Endothelial cell (in vitro differentiated cells): ENCODE data around the gene OXA1L. TPM values are rescaled to one million over a fixed set of nuclear protein-coding genes. Genes with fewer than 3 reads are reported as not detected.
"Not testable (repeated sequence)": the region's sequence is repeated elsewhere in the genome, so short reads cannot be mapped to it uniquely, and the experiment has no call there.

Source experiments
- DNase-seq: peaks from one replicate; pipeline ENCODE4 v3.0.0; 2021; ENCODE audit warnings: low spot score
- H3K27ac Mint-ChIP-seq: one replicate; pipeline ENCODE4 v1.8.0; 2021; ENCODE audit warnings: mixed read lengths, inconsistent platforms; ENCODE audit not compliant: unreplicated experiment
- H3K27me3 Mint-ChIP-seq: one replicate; pipeline ENCODE4 v1.8.0; 2021; ENCODE audit warnings: mild to moderate bottlenecking, moderate library complexity, mixed read lengths, inconsistent platforms; ENCODE audit not compliant: unreplicated experiment
- H3K36me3 Mint-ChIP-seq: one replicate; pipeline ENCODE4 v1.8.0; 2021; ENCODE audit warnings: mild to moderate bottlenecking, low read depth, mixed read lengths, inconsistent platforms; ENCODE audit not compliant: unreplicated experiment
- H3K4me1 Mint-ChIP-seq: one replicate; pipeline ENCODE4 v1.8.0; 2021; ENCODE audit warnings: mild to moderate bottlenecking, mixed read lengths, inconsistent platforms; ENCODE audit not compliant: unreplicated experiment
- H3K4me3 Mint-ChIP-seq: one replicate; pipeline ENCODE4 v1.8.0; 2021; ENCODE audit warnings: mild to moderate bottlenecking, mixed read lengths, inconsistent platforms; ENCODE audit not compliant: unreplicated experiment
- H3K9me3 Mint-ChIP-seq: one replicate; pipeline ENCODE4 v1.8.0; 2021; ENCODE audit warnings: mixed read lengths, inconsistent platforms; ENCODE audit not compliant: unreplicated experiment
- total RNA-seq: library from RNA; stranded (reverse); fragmentation: NEBNext Ultra II Directional; extraction: Animal tissue kit (Norgen Biotek cat#: 25700); gene quantifications from one replicate; pipeline ENCODE4 v1.2.1, GENCODE V29; 2021; ENCODE audit not compliant: unreplicated experiment
- TF ChIP-seq, protein P1 (sequence below): fragments of 200-600 bp; sonication (generic); IDR thresholded peaks from one replicate; pipeline ENCODE4 v1.5.0; 2021; ENCODE audit warnings: antibody characterized with exemption; ENCODE audit not compliant: unreplicated experiment

OXA1L gene
- total RNA-seq, 1 donor from 2014 or later = 168 TPM

DNA sequence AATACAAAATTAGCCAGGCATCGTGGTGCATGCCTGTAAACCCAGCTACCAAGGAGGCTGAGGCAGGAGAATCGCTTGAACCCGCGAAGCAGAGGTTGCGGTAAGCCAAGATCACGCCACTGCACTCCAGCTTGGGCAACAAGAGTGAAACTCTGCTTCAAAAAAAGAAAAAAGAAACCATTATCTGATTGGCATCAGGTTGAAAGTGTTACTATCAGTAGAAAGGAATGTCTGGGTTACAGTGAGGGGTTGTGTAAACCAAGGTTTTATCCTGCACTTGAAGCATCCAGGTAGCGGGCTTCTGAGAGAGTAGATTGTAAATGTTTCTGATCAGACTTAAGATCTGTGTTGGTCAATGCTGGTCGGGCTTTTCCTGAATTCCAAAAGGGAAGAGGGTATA is 14.1 kb upstream of the OXA1L start:
- no peak overlapping the region for H3K4me3 Mint-ChIP-seq
- peaks cover 6% of the 10 kb centered on the region for H3K27me3 Mint-ChIP-seq
- no peak overlapping the region for H3K27ac Mint-ChIP-seq
- TF ChIP-seq, protein P1, sequence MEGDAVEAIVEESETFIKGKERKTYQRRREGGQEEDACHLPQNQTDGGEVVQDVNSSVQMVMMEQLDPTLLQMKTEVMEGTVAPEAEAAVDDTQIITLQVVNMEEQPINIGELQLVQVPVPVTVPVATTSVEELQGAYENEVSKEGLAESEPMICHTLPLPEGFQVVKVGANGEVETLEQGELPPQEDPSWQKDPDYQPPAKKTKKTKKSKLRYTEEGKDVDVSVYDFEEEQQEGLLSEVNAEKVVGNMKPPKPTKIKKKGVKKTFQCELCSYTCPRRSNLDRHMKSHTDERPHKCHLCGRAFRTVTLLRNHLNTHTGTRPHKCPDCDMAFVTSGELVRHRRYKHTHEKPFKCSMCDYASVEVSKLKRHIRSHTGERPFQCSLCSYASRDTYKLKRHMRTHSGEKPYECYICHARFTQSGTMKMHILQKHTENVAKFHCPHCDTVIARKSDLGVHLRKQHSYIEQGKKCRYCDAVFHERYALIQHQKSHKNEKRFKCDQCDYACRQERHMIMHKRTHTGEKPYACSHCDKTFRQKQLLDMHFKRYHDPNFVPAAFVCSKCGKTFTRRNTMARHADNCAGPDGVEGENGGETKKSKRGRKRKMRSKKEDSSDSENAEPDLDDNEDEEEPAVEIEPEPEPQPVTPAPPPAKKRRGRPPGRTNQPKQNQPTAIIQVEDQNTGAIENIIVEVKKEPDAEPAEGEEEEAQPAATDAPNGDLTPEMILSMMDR = no peak
- DNase-seq = no peak
- H3K9me3 Mint-ChIP-seq = no peaks in the 10 kb centered on the region
- H3K36me3 Mint-ChIP-seq = no peaks in the 10 kb centered on the region
- H3K4me1 Mint-ChIP-seq = peaks cover 22% of the 10 kb centered on the region

DNA sequence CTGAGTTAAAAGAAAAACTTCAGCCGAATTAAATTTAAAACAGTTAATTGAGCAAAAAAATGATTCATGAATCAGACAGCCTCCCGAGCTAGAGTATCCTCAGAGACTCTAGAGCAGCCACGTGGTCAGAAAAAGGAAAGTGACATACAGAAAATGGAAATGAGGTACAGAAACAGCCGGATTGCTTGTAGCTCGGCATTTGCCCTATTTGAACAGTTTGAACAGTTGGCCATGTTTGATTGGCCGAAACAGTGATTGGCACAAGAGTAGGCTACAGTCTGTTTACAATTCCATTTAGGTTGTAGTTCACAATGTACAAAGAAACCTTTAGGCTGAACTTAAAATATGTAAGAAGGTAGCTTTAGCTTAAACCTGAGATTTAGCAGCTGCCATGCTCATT is 12.9 kb upstream of the OXA1L start:
- H3K36me3 Mint-ChIP-seq = no peaks in the 10 kb centered on the region
- TF ChIP-seq, protein P1 = no peak
- H3K27me3 Mint-ChIP-seq = peaks cover 6% of the 10 kb centered on the region
- no peak overlapping the region for H3K27ac Mint-ChIP-seq
- H3K4me1 Mint-ChIP-seq = peaks cover 16% of the 10 kb centered on the region
- no peak for DNase-seq
- no peaks in the 10 kb centered on the region for H3K9me3 Mint-ChIP-seq
- no peak overlapping the region for H3K4me3 Mint-ChIP-seq

DNA sequence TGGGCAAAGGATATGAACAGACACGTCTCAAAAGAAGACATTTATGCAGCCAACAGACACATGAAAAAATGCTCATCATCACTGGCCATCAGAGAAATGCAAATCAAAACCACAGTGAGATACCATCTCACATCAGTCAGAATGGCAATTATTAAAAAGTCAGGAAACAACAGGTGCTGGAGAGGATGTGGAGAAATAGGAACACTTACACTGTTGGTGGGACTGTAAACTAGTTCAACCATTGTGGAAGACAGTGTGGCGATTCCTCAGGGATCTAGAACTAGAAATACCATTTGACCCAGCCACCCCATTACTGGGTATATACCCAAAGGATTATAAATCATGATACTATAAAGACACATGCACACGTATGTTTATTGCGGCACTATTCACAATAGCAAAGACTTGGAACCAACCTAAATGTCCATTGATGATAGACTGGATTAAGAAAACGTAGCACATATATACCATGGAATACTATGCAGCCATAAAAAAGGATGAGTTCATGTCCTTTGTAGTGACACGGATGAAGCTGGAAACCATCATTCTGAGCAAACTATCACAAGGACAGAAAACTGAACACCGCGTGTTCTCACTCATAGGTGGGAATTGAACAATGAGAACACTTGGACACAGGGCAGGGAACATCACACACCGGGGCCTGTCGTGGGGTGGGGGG is 8.4 kb upstream of the OXA1L start:
- H3K4me3 Mint-ChIP-seq, DNase-seq, H3K4me1 Mint-ChIP-seq, H3K27ac Mint-ChIP-seq, H3K27me3 Mint-ChIP-seq, H3K9me3 Mint-ChIP-seq, H3K36me3 Mint-ChIP-seq: not testable (repeated sequence)

DNA sequence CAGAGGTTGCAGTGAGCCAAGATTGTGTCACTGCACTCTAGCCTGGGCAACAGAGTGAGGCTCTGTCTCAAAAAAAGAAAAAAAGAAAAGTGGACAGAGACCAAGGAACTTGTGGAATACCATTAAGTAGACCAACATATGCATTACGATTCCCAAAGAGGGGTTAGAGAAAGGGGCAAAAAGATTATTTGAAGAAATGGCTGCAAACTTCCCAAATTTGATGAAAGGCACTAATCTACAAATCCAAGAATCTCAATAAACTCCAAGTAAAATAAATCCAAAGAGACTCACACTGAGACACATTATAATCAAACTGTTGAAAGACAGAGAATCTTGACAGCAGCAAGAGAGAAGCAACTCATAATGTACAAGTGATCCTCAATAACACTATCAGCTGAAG is 4.8 kb upstream of the OXA1L start:
- no peak for DNase-seq
- peaks cover 9% of the 10 kb centered on the region for H3K27me3 Mint-ChIP-seq
- H3K36me3 Mint-ChIP-seq = no peaks in the 10 kb centered on the region
- no peak overlapping the region for H3K27ac Mint-ChIP-seq
- TF ChIP-seq, protein P1 = no peak
- peaks cover 7% of the 10 kb centered on the region for H3K4me1 Mint-ChIP-seq
- no peak overlapping the region for H3K4me3 Mint-ChIP-seq
- no peaks in the 10 kb centered on the region for H3K9me3 Mint-ChIP-seq

DNA sequence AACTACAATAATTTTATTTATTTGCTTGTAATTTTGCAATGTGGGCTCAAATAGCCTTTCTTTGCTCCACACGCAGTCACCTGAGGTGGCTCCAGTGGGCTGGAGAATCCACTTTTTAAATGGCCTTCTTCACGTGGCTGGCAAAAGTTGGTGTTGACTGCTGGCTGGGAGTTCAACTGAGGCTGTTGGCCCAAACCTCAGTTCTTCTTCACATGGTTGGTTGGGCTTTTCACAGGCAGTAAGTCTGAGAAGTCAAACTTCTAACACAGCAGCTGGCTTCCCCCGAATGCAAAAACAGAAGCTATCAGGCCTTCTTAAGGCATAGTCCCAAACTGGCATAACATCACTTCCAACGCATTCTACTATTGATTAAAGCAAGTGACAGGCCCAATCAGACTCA is 2.1 kb upstream of the OXA1L start:
- TF ChIP-seq, protein P1 = no peak
- H3K27me3 Mint-ChIP-seq = peaks cover 16% of the 10 kb centered on the region
- peaks cover 11% of the 10 kb centered on the region for H3K36me3 Mint-ChIP-seq
- no peak for DNase-seq
- H3K4me3 Mint-ChIP-seq = no peak overlapping the region
- H3K4me1 Mint-ChIP-seq = peaks cover 20% of the 10 kb centered on the region
- H3K9me3 Mint-ChIP-seq = no peaks in the 10 kb centered on the region
- no peak overlapping the region for H3K27ac Mint-ChIP-seq
